Type B pancreatic cell (in vitro differentiated cells): ENCODE measurements around the gene LFNG. TPM values are rescaled to one million over a fixed set of nuclear protein-coding genes. Genes with fewer than 3 reads are reported as not detected.

Source experiments
- DNase-seq: peaks from one replicate; pipeline ENCODE4 v3.0.0; 2021; ENCODE audit warnings: mixed read lengths; ENCODE audit not compliant: unreplicated experiment; ENCODE audit errors: extremely low spot score
- H3K27ac Mint-ChIP-seq: 2 replicates; pipeline ENCODE4 v1.8.0; 2021; ENCODE audit warnings: mild to moderate bottlenecking, mixed read lengths
- H3K27me3 Mint-ChIP-seq: 2 replicates; pipeline ENCODE4 v1.8.0; 2021; ENCODE audit warnings: mixed read lengths
- H3K36me3 Mint-ChIP-seq: 2 replicates; pipeline ENCODE4 v1.8.0; 2021; ENCODE audit warnings: mixed read lengths
- H3K4me1 Mint-ChIP-seq: one replicate; pipeline ENCODE4 v1.8.0; 2021; ENCODE audit warnings: mixed read lengths; ENCODE audit not compliant: unreplicated experiment
- H3K4me3 Mint-ChIP-seq: 2 replicates; pipeline ENCODE4 v1.8.0; 2021; ENCODE audit warnings: mild to moderate bottlenecking, mixed read lengths
- H3K9me3 Mint-ChIP-seq: 2 replicates; pipeline ENCODE4 v1.8.0; 2021; ENCODE audit warnings: mixed read lengths
- total RNA-seq: library from RNA; stranded (reverse); gene quantifications from 2 replicates; pipeline ENCODE4 v1.2.1, GENCODE V29; 2021; ENCODE audit warnings: low replicate concordance
- TF ChIP-seq, protein P1 (sequence below): fragments of 200-600 bp; sonication (generic); conservative IDR thresholded peaks from 2 replicates; pipeline ENCODE4 v1.5.0; 2021; ENCODE audit warnings: antibody characterized with exemption, mild to moderate bottlenecking

LFNG gene
- total RNA-seq, 1 donor from 2014 or later: 15.3 TPM

DNA sequence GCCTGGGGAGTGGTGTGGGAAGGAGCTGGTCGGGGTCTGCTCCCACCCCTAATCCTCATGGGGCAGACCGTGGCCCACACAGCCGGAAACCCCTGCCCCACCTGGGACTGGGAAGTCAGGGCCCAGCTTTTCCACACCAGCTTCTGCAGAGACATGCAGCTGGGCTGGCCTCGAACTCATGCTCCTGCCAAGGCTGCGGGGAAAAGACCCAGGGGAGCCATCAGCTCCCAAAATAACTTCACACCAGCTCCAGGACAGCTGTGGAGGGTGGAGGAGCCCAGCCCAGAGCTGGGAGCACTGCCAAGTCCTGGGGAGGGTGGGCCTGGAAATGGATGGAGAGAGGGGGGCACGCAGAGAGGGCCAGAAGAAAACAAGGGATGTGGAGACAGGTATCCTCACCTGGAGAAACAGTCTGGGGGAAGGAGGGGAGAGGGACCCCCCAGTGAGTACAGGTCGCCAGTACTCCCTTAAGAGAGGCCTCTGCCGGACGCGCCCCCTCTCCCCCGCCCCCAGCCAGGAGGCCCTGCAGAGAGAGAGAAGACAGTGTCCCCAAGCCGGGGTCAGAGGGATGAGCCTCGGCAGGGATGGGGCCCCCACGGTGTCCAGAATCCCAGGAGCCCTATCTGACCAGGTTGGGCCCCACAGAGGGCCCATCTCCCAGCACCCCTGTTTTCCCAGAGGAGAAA, 31.8 kb upstream of the LFNG start:
- no peaks in the 10 kb centered on the region for H3K27me3 Mint-ChIP-seq
- peaks cover 14% of the 10 kb centered on the region for H3K4me1 Mint-ChIP-seq
- no peak for DNase-seq
- no peaks in the 10 kb centered on the region for H3K36me3 Mint-ChIP-seq
- H3K4me3 Mint-ChIP-seq: no peak overlapping the region
- H3K9me3 Mint-ChIP-seq: no peaks in the 10 kb centered on the region
- TF ChIP-seq, protein P1, sequence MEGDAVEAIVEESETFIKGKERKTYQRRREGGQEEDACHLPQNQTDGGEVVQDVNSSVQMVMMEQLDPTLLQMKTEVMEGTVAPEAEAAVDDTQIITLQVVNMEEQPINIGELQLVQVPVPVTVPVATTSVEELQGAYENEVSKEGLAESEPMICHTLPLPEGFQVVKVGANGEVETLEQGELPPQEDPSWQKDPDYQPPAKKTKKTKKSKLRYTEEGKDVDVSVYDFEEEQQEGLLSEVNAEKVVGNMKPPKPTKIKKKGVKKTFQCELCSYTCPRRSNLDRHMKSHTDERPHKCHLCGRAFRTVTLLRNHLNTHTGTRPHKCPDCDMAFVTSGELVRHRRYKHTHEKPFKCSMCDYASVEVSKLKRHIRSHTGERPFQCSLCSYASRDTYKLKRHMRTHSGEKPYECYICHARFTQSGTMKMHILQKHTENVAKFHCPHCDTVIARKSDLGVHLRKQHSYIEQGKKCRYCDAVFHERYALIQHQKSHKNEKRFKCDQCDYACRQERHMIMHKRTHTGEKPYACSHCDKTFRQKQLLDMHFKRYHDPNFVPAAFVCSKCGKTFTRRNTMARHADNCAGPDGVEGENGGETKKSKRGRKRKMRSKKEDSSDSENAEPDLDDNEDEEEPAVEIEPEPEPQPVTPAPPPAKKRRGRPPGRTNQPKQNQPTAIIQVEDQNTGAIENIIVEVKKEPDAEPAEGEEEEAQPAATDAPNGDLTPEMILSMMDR: no peak
- H3K27ac Mint-ChIP-seq: no peak overlapping the region

DNA sequence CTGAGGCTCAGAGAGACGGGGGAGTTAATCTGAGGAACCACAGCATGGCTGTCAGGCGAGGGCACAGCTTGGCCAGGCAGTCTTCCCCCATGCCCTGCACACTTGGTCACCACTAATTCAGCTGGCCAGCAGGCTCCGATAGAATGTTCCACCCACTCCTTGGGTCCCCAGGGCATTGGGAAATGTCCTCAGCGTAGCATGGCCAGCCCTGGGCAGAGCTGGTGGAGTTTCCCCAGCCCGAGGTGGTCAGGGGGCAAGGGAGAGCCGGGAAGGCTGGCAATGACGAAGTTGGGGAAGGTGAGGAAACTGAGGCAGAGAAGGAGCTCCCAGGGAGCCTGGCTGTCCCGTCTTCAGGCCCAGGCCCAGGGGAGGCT, 31.3 kb upstream of the LFNG start:
- TF ChIP-seq, protein P1: no peak
- DNase-seq: no peak
- Mint-ChIP-seq H3K27me3 (no peaks in the 10 kb centered on the region), H3K36me3 (no peaks in the 10 kb centered on the region), H3K4me1 (peaks cover 14% of the 10 kb centered on the region), H3K9me3 (no peaks in the 10 kb centered on the region), H3K27ac (no peak overlapping the region), H3K4me3 (no peak overlapping the region)

DNA sequence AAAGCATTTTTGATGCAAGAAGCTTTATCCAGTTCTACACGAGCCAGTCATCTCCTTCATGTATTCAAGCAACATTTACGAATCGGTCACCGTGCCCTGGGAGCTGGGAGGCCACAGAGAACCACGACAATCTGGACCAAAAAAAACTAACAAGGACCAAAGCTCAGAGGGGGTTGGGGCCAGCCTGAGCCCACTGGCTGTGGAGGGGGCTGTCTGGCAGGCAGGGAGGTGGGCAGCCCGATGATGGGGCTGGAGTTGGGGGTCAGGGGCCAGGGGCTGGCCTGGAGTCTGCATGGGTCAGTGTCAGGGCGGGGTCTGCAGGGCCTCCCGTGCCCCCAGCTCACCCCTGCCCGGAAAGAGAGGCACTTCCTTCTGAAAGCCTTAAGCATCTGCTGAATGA, 30.9 kb upstream of the LFNG start:
- peaks cover 14% of the 10 kb centered on the region for H3K4me1 Mint-ChIP-seq
- no peaks in the 10 kb centered on the region for H3K27me3 Mint-ChIP-seq
- TF ChIP-seq, protein P1: no peak
- H3K9me3 Mint-ChIP-seq: no peaks in the 10 kb centered on the region
- no peak overlapping the region for H3K27ac Mint-ChIP-seq
- H3K4me3 Mint-ChIP-seq: no peak overlapping the region
- no peaks in the 10 kb centered on the region for H3K36me3 Mint-ChIP-seq
- no peak for DNase-seq

DNA sequence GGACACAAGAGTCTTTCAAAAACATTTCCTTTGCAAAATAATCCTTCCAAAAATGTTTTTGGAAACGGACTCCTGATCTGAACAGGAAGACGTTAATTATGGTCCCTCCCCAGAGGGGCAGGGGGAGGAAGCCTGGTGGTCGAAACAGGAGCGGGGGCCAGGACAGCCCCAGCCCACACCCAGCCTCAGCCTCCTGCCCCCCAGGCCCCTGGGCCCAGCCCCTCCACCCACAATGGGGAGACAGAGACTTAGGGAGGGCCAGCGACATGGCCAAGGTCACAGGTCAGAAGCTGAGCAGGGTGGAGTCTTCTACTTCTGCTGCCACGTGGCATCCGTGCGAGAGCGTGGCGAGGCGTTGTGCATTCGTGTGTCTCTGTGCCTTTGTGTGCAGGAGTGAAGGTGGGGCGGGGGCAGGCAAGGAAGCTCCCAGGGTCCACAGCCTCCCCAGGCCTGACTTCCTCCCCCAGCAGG, 29.4 kb upstream of the LFNG start:
- Mint-ChIP-seq H3K9me3 (no peaks in the 10 kb centered on the region), H3K4me3 (no peak overlapping the region), H3K27ac (no peak overlapping the region), H3K27me3 (no peaks in the 10 kb centered on the region), H3K4me1 (peaks cover 17% of the 10 kb centered on the region), H3K36me3 (no peaks in the 10 kb centered on the region)
- TF ChIP-seq, protein P1: no peak
- DNase-seq: no peak

DNA sequence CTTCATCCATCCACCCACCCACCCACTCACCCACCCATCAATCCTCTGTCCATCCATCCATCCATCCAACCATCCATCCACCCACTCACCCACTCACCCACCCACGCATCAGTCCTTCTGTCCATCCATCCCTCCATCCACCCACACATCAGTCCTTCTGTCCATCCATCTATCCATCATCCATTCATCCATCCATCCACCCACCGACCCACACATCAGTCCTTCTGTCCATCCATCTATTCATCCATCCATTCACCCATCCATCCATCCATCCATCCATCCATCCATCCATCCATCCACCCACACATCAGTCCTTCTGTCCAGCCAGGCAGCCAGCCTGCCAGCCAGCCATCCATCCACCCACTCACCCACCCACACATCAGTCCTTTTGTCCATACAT, 27.5 kb upstream of the LFNG start:
- DNase-seq: no peak
- H3K27ac Mint-ChIP-seq: no peak overlapping the region
- H3K27me3 Mint-ChIP-seq: no peaks in the 10 kb centered on the region
- TF ChIP-seq, protein P1: no peak
- no peak overlapping the region for H3K4me3 Mint-ChIP-seq
- H3K4me1 Mint-ChIP-seq: peaks cover 17% of the 10 kb centered on the region
- H3K36me3 Mint-ChIP-seq: no peaks in the 10 kb centered on the region
- H3K9me3 Mint-ChIP-seq: no peaks in the 10 kb centered on the region
